Heart right ventricle (tissue), 16 donors: ENCODE results near the gene SETBP1. TPM values are rescaled to one million over a fixed set of nuclear protein-coding genes. Genes with fewer than 3 reads are reported as not detected.

Experiments
- ATAC-seq, 8 donors: fragments of 200-7000 bp; cut with Tn5 transposase; one replicate each; pipeline ENCODE4 v1.9.1; 2020; ENCODE audit warnings: mild to moderate bottlenecking in 8 of 8, moderate library complexity in 8 of 8, moderate number of reproducible peaks in 1 of 8
- DNase-seq, 2 donors: peaks; one replicate each; pipeline ENCODE4 v3.0.0-alpha.2; 2020
- H3K27ac ChIP-seq, 10 donors: fragments of 200-600 bp; sonication (generic) in 2 of 10; one replicate each; pipeline versions ENCODE4 v1.5.0 to v1.8.0; 2020 to 2022; ENCODE audit warnings: mild to moderate bottlenecking in 3 of 10
- H3K27me3 ChIP-seq, 7 donors: fragments of 200-600 bp; one replicate each; pipeline ENCODE4 v1.8.0; 2021 to 2022; ENCODE audit warnings: mild to moderate bottlenecking in 2 of 7
- H3K36me3 ChIP-seq, 9 donors: fragments of 200-600 bp; sonication (generic) in 1 of 9; one replicate each; pipeline versions ENCODE4 v1.5.0 to v1.8.0; 2020 to 2022; ENCODE audit warnings: mild to moderate bottlenecking in 2 of 9
- H3K4me1 ChIP-seq, 9 donors: fragments of 200-600 bp; sonication (generic) in 1 of 9; one replicate each; pipeline versions ENCODE4 v1.5.0 to v1.8.0; 2020 to 2022; ENCODE audit warnings: mild to moderate bottlenecking in 4 of 9
- H3K4me3 ChIP-seq, 10 donors: fragments of 200-600 bp; sonication (generic) in 2 of 10; one replicate each; pipeline versions ENCODE4 v1.5.0 to v1.8.0; 2020 to 2022; ENCODE audit warnings: mild to moderate bottlenecking in 7 of 10, moderate library complexity in 2 of 10
- H3K9me3 ChIP-seq, 11 donors: fragments of 200-600 bp in 10 of 11; sonication (generic) in 2 of 11; one replicate each; pipeline versions ENCODE4 v1.5.0 to v1.8.0; 2013 to 2022; ENCODE audit warnings: mild to moderate bottlenecking in 2 of 11, control low read depth in 1 of 11, moderate library complexity in 1 of 11
- CTCF ChIP-seq, 9 donors: fragments of 200-600 bp; sonication (generic) in 2 of 9; IDR thresholded peaks; one replicate each; pipeline versions ENCODE4 v1.5.0 to v1.8.0; 2021 to 2022; ENCODE audit warnings: antibody characterized with exemption in 9 of 9, mild to moderate bottlenecking in 5 of 9, moderate library complexity in 1 of 9
- WGBS, 2 donors: extraction: QIAGEN DNeasy Blood & Tissue Kit; methylation state at CpG; one replicate each; pipeline ENCODE4 v1.1.7; 2013; ENCODE audit warnings: inconsistent platforms in 1 of 2; 5-methylcytosine and 5-hydroxymethylcytosine counted together
- intact Hi-C, 10 donors: fragments of 100-400 bp; cut with DNase I; formaldehyde crosslinking; loops; one replicate each; pipeline versions ENCODE4 v1.11.1 to v1.14.2; 2022
- polyA plus RNA-seq, 2 donors: library from polyadenylated mRNA; stranded (reverse); fragments of 200-250 nt; gene quantifications; one replicate each; pipeline ENCODE4 v1.2.3, GENCODE V29; 2013
- total RNA-seq, 10 donors: library from RNA; stranded (reverse); fragmentation: NEBNext Ultra II Directional in 3 of 10; extraction: Animal tissue kit (Norgen Biotek cat#: 25700) in 3 of 10; gene quantifications; one replicate each; pipeline versions ENCODE4 v1.2.1 to v1.2.4, GENCODE V29; 2021 to 2023
- donor health status: Arrhythmogenic right ventricular cardiomyopathy.
- donor health status: ischemic (EF 13 %, LVEDD 7.1; RV severe dilation, severe dysfunction).
- donor health status: healthy with polysubstance abuse.
- donor health status: DM: no; HTN: yes; CAD: no.
- donor health status: DM: no; HTN: no; CAD: no.
- donor health status: ischemic (EF 25% LVEDD 6.9; RV normal size, moderate dysfunction).
- donor health status: ischemic (EF 25% LVEDD 5.7; RV mildly dilated, moderate dysfunction).
- donor health status: healthy.
- donor health status: DM: yes; HTN: yes; CAD: no.
- donor health status: Ischemic cardiomyopathy.
- donor health status: ischemic (EF 35%, LVEDD 5.7; RV mildly dilated, moderate dysfunction).
- donor health status: nonischemic (EF 11% LVEDD 7.7; RV severe dilation, severe dysfunction).
- donor health status: DM: yes; HTN: yes; CAD: no.
- donor health status: PGD.
- donor health status: ischemic (EF 29% LVEDD 5.4; RV normal size, mild dysfunction).
- donor health status: nonischemic (EF 23%, LVEDD 6.1; RV moderate dilation, normal function).

Gene SETBP1
- total and polyA plus RNA-seq, 12 donors: 0.71 to 12.2 (median 6.1) TPM

GRCh38 chr18:45037618-45038017 lies 356.9 kb downstream of the SETBP1 start:
- Histone ChIP-seq H3K4me3 (no peak overlapping the region), H3K9me3 (no peaks in the 10 kb centered on the region), H3K27me3 (no peaks in the 10 kb centered on the region), H3K36me3 (peaks cover 0 to 12% (median 0%) of the 10 kb centered on the region in 9 donors), H3K4me1 (no peaks in the 10 kb centered on the region), H3K27ac (no peak overlapping the region)
- no peak for DNase-seq
- ATAC-seq: no peak
- WGBS, 2 donors: 96 to 97% methylated on average over 2 of the region's 2 CpGs
- TF ChIP-seq CTCF (IDR thresholded peaks at IDR 0.05): no peak
- intact Hi-C loops: no loop called here

- Histone ChIP-seq H3K9me3 (no peaks in the 10 kb centered on the region), H3K27me3 (no peaks in the 10 kb centered on the region), H3K36me3 (peaks cover 0 to 12% (median 0%) of the 10 kb centered on the region in 9 donors), H3K27ac (no peak overlapping the region), H3K4me1 (no peaks in the 10 kb centered on the region), H3K4me3 (no peak overlapping the region)
- ATAC-seq (no peak), DNase-seq (no peak)
- WGBS, 2 donors: 79 to 92% methylated on average over 5 of the region's 5 CpGs
- TF ChIP-seq CTCF (IDR thresholded peaks at IDR 0.05): no peak
- intact Hi-C loops: no loop called here
These were observed 358.7 kb downstream of the SETBP1 start for GRCh38 chr18:45039376-45039775.

GRCh38 chr18:45040879-45041278 lies 360.2 kb downstream of the SETBP1 start:
- TF ChIP-seq CTCF (IDR thresholded peaks at IDR 0.05): no peak
- Histone ChIP-seq H3K36me3 (peaks cover 0 to 12% (median 0%) of the 10 kb centered on the region in 9 donors), H3K9me3 (no peaks in the 10 kb centered on the region), H3K27me3 (no peaks in the 10 kb centered on the region), H3K4me3 (no peak overlapping the region), H3K27ac (no peak overlapping the region), H3K4me1 (no peaks in the 10 kb centered on the region)
- intact Hi-C loops: loop anchor here in 1 of 10 donors (10.0 kb wide), 1 partner anchor 46 kb away; no protein-coding TSS in a partner anchor
- WGBS, 2 donors: 61 to 81% methylated on average over 1 of the region's 1 CpG
- DNase-seq (no peak), ATAC-seq (no peak)

GRCh38 chr18:45044787-45045186 lies 364.1 kb downstream of the SETBP1 start:
- no peak for TF ChIP-seq CTCF (IDR thresholded peaks at IDR 0.05)
- 94 to 95% methylated on average over 7 of the region's 7 CpGs for WGBS, 2 donors
- ATAC-seq: no peak
- Histone ChIP-seq H3K36me3 (peaks cover 0 to 3% (median 0%) of the 10 kb centered on the region in 9 donors), H3K27ac (no peak overlapping the region), H3K9me3 (no peaks in the 10 kb centered on the region), H3K4me3 (no peak overlapping the region), H3K4me1 (peaks cover 0 to under 1% (median 0%) of the 10 kb centered on the region in 9 donors), H3K27me3 (no peaks in the 10 kb centered on the region)
- no peak for DNase-seq
- intact Hi-C loops: loop anchor here in 1 of 10 donors (10.0 kb wide), 1 partner anchor 50 kb away; no protein-coding TSS in a partner anchor
